Erythroblast (primary cell): ENCODE results near the gene EGLN3.

Experiments used
- GATA1 ChIP-seq: IDR thresholded peaks from 2 replicates; pipeline ENCODE4 v1.6.1; 2011; ENCODE audit warnings: low read depth, mild to moderate bottlenecking, control low read depth, low read length, moderate library complexity
- POLR2A ChIP-seq: IDR thresholded peaks from 2 replicates; pipeline ENCODE4 v1.6.1; 2011; ENCODE audit warnings: mild to moderate bottlenecking, low read length

DNA sequence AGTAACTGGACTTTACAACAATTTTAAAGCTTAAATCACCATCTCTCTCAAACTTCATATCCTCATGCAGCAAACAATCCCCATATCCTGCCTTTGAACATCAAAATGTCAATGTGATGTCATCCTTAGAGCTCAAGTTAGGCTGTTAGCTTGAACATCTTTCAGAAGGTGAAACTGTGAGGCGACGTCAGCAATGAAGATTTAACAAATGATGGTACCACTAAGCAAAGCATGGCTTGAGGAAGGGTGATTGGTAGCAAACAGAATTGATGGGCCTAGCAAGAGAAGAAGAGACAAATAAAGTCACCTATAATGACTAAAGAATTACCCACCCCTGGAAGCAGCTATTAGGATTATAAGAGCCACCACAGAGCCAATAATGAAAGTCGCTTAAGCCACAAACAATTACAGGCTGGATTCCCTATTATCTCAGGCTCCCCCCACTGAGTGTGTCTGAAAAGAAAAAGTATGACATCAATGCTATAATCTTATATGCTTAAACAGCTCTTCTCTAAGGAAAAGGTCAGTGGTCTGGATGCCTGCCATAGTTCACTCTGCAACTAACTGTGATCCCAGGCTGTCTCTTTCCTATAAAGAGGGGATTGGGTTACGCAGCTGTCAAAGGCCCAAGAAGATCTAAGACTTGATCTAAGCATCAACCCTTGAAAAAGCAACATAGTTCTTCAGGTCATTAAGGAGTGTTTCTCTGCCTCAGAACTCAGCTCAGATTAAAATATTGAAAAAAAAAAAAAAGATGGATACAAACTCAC is 18.1 kb downstream of the EGLN3 start:
- TF ChIP-seq POLR2A (no peak), GATA1 (no peak)
